Suppressor macrophage (primary cell): ENCODE results near the gene TSR1.

Source experiments
- DNase-seq, 4 experiments: peaks; one replicate each; pipeline ENCODE4 v3.0.0-alpha.2; 2020 to 2022

TSR1 gene

GRCh38 chr17:2368359-2368758 is 32.1 kb upstream of the TSR1 start:
- DNase-seq = no peak

- DNase-seq = no peak
Observed at GRCh38 chr17:2366747-2367494, 30.7 kb upstream of the TSR1 start.

GRCh38 chr17:2365132-2365531 is 28.9 kb upstream of the TSR1 start:
- no peak for DNase-seq

DNA sequence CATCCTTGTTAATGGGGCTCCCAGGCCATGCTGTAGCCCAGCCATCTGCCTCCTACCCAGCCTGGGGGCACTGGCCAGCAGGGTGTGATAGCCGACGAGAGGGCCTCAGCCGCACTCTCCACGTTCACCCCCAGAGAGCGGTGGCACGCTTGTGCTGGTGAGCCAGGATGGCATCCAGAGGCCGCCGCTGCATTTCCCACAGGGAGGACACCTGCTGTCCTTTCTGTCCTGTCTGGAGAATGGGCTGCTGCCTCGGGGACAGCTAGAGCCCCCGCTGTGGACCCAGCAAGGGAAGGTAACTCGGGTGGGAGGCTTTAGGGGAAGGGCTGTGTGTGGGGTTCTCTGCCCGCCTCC is 28.5 kb upstream of the TSR1 start:
- no peak for DNase-seq

- no peak for DNase-seq
Observed at GRCh38 chr17:2363851-2364762, 27.9 kb upstream of the TSR1 start.

GRCh38 chr17:2363318-2363717 is 27.1 kb upstream of the TSR1 start:
- no peak for DNase-seq

DNA sequence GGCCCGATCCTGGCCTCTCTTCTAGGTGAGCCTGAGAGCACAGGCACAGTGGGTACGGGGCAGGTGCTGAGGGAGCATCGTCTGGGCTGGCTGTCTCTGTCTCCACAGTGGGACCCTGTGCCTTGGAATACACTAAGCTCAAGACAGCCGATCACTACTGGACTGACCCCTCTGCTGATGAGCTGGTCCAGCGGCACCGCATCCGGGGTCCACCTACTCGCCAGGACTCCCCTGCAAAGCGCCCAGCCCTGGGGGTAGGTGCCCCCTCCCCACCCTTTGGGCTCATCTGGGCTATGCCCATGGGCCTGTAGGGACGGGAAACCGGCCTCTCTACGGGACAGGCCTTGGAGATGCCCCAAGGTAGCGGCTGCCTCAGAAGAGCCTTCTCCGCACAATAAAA is 26.6 kb upstream of the TSR1 start:
- DNase-seq = no peak

- DNase-seq = no peak
Observed at GRCh38 chr17:2362416-2362815, 26.2 kb upstream of the TSR1 start.

DNA sequence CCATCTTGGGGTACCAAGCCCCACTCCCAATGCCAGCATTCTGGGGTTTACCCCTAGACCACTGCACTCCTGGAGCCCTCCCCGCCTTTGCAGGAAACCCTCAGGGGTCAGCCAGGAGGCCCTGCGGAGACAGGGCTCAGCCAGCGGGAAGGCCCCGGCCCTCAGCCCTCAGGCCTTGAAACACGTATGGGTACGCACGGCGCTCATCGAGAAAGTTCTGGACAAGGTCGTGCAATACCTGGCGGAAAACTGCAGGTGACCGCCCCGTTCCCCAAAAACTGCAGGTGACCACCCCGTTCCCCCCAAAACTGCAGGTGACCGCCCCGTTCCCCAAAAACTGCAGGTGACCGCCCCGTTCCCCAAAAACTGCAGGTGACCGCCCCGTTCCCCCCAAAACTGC is 25.8 kb upstream of the TSR1 start:
- DNase-seq = no peak

GRCh38 chr17:2361010-2361760 is 24.9 kb upstream of the TSR1 start:
- no peak for DNase-seq

DNA sequence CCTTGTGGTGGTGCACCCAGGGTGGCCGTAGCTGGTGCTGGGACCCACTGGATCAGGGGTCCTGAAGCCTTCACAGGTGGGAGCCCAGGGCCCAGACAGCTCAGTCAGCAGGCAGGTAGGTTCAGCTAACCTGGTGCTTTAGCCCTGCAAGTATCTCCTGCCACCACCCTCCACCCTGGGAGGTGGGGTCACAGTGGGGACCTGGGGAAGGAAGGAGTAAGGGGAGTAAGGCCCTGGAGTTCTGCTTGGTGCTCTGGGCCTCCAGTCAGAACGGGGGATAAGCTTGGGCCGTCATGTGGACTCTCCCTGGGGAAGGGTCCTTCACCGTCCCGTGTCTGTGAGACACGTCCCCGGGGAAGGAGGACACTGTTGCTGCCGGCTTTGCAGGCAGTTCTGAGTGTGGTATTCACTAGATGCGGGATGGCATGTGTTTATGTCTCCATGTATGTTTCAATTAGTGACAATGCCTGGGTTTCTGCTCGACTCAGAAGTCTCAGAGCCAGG is 21.7 kb upstream of the TSR1 start:
- DNase-seq = no peak

DNA sequence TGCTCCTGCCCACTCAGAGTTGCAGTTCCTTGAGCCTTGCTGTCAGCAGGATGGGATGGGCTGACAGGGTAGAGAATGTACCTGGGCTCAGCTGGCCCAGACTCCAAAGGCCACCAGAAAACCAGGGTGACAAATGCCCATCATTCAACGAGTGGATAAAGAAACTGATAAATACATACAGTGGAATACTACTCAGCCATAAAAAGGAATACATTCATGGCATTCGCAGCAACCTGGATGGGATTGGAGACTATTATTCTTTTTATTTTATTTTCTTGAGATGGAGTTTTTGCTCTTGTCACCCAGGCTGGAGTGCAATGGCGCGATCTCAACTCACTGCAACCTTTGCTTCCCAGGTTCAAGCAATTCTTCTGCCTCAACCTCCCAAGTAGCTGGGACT is 21.0 kb upstream of the TSR1 start:
- DNase-seq = no peak

DNA sequence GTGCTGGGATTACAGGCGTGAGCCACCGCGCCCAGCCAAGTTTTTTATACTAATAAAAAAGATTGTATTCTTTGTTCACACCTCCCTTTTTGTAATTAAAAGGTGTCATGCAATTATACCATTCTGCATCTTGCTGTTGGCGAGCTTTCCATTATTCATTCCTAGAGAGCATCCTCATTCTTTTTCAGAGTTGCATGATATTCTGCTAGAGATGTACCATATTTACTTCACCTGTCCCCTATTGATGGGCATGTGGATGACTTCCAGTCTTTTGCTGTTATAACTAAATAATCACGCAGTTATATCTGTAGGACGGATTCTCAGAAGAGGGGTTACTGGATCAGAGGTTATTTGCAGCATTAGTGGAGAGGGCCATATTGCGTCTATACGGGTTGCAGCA is 18.1 kb upstream of the TSR1 start:
- no peak for DNase-seq

DNA sequence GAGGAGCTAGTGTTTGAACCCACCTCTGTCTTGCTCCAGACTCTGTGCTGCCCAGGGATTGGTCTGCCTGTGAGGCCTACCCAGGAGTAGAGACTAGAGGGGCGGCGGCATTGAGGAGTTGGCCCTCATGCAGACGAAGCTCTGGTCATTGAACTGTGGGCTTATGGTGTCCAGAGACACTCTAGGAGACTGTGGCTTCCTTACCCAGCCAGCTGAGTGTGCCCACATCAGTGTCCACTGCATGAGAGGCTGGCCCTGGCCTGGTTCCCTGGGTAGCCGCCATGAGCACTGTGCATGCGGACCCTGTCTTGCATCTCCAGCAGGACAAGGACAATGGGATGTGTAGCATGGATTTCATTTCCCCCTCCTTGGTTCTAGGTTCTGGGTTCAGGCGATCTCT is 15.0 kb upstream of the TSR1 start:
- DNase-seq = no peak

DNA sequence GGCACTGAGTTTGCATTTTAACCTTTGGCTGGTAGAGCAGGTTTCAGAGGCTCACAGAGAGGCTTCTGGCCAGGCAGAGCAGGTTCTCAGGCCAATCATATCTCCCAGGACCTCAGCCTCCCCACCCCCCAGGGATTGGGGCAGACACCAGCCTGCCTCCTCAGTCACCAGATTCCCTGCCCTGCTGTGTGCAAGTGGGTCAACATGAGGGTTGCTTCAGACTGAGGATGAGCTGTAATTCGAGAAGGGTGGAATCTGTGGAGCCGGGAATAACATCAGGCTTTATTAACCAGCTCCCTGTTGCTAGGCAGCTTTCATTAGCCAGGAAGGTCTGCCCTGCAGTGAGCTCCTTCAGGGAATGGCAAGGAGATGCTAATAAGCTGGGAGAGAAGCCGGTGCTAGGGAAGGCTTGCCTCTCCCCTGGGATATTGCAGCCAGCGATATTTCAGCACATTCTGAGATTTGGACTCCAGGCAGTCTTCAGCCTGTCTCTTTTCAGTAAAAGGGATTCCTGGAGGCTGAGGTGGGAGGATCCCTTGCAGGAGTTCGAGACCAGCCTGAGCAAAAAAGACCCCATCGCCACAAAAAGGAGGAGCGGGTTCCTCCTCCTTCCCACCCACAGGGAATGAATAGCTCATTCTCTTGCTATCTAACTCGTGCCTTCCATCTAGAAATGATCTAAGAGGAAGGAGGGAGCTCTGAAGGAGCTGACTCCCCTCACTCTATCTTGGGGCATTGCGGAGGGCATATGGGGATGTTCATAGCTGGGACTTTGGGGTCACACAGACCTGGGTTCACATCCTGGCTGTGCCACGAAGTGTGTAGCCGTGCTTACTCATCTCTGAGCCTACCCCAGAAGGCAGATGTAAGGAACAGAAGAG is 11.8 kb upstream of the TSR1 start:
- DNase-seq = no peak

DNA sequence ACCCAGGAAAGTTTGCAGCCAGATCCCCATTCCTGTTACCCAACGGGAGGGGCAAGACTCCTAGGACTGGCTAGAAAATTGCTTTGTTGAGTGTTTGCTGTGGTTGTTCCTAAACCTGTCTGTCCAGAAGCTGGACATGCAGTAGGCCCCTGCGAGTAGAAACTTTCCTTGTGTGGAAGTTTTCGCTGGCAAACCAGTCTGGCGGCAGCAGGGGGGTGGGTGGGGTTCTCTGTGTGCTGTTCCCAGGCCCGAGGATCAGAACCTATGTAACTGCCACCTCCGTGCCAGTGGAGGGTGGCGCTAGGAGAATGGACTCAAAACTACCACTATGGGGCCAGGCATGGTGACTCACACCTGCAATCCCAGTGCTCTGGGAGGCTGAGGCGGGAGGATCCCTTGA is 10.2 kb upstream of the TSR1 start:
- DNase-seq = no peak

GRCh38 chr17:2344528-2344927 is 8.3 kb upstream of the TSR1 start:
- DNase-seq = no peak

- no peak for DNase-seq
Observed at GRCh38 chr17:2343421-2343820, 7.2 kb upstream of the TSR1 start.

DNA sequence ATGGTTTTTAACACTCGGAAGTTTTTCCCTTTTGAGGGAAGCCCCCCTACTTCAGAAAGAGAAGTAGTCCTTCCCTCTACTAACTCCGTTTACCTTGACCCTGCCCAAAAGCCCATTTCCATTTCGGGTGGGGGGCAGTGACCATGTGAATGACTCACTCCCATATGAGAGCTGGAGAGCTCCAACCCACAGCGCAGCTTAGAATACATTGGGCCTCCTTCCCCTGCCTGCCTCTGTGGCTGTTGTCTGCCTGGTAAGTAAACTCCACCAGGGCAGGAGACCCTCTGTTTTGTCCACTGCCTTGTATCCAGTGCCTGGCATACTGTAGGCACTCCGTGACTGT is 2.0 kb upstream of the TSR1 start:
- DNase-seq = peak; percentile 26 to 46 (median 41)

- peak; percentile 75 to 86 (median 76) for DNase-seq
Observed at GRCh38 chr17:2337544-2338314, 1.5 kb upstream of the TSR1 start.

DNA sequence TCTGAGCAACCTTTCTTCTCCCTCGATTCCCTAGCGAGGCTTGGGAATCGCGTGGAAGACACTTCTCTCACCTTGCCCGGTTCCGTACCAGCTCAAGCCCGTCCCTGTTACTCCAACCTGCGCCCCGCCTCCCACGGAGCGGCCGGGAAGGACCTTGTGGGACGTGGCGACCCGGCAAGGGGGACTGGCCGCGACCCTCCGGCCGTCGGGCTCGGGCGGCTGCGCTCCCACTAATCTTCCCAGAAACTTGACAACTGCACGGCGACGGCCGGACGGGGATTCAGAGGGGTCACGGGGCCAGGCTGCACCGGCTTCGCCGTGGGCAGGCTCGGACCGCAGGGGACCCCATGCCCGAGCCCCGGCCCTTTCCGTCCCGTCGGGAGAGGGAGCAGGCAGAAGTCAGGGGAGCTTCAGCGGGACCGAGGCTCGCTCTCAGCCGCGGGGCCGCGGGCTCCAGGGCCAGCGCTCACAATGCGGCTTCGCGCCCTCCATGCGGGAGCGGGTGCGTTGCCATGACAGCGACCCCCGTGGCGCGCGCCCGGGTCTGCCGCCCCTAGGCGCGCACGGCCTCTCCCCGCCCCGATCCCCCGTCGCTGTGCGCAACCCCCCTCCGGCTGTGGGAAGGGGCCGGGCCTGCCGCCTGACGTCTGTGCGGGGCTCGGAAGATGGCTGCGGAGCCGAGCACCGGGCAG is 741 bp upstream of the TSR1 start, which contains the start of gene SGSM2:
TSS of gene SGSM2 (plus strand) at position 650 of the 692 bp plus-strand sequence. CDS start 188 bp downstream, outside the sequence.
- DNase-seq = peak; percentile 49 to 80 (median 68)
